Activated T-cell treated with anti-CD3 and anti-CD28 coated beads for 24 hours (primary cell): Measurements from ENCODE around the gene ACOT7.
A peak's percentile ranks its signal among the peaks of the same experiment; 100 is the strongest.

ENCODE experiments used
- DNase-seq: peaks from one replicate; pipeline ENCODE4 v3.0.0-alpha.2; 2020; ENCODE audit warnings: low read depth

ACOT7 gene

DNA sequence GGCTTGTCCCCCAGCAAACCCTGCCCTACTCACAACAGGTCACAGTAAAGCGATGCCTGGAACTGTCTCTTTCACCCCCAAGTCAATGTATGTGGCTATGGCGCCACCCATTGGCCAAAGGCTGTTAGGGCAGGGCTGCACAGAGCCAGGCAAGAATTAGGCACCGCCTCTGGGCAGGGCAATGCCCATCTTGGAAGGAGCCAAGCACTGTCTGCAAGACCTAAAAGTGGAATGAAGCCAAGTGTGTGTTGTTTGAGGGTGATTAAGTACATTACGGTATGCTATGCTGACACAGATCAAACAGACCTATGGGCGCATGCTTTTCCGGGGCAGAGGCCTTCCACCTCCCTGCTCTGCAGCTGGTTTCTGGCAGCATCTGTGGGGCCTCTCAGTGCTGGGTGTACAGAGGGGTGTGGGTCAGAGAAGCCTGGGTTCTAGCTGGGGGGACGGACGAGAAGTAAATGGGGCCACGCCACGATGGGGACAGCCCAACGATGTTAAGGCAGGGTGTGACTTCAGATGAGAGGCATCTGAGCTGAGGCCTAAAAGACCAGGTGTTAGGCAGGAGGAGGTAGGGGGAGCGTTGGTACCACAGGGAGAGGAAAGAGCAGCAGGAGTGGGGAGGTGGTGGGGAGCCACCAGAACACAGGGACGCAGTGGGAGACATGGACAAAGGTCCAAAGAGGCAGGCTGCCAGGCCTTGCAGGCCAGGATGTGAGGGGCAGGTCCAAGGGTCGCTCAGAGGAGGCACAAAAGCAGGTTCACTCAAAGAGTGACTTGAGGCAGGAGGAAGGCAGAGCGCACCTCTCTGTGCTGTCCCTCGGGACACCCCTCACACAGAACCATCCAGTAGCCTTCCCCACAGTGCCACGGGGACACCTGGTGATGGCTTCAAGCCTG is 49.8 kb downstream of the ACOT7 start:
- peak; percentile 37 for DNase-seq

DNA sequence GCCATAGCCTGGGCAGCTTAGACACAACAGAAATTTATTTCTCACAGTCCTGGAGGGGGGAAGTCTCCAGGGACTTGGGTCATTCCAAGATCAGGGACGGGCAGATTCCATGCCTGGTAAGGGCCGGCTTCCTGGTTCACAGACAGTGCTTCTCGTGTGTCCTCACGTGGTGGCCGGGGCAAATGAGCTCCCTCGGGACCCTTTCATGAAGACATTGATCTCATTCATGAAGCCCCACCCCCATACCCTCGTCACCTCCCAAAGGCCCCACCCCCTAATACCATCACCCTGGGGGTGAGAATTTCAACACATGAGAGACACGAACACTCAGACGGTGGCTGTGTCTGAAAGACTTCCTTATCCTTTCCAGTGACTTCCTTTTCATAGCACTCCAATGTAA is 51.5 kb downstream of the ACOT7 start:
- no peak for DNase-seq

DNA sequence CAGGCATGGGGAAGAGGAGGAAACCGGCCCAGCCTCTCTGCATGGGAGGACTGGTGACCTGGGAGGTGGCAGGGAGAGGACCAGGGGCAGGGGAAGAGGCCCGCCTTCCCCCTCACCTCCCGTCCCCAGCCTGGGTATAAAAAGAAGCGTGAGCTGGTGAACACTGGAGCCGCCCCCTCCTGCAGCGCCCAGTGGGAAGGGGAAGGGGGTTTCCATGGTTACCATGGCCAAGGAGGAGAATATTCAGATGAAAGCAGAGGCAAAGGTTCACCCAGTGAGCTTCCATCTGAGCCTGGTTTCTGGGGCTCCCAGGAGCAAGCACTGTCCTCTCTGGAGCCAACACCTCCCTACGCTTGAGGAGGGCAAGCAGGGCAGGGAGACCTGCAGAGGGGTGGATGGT is 54.9 kb downstream of the ACOT7 start:
- DNase-seq = no peak

DNA sequence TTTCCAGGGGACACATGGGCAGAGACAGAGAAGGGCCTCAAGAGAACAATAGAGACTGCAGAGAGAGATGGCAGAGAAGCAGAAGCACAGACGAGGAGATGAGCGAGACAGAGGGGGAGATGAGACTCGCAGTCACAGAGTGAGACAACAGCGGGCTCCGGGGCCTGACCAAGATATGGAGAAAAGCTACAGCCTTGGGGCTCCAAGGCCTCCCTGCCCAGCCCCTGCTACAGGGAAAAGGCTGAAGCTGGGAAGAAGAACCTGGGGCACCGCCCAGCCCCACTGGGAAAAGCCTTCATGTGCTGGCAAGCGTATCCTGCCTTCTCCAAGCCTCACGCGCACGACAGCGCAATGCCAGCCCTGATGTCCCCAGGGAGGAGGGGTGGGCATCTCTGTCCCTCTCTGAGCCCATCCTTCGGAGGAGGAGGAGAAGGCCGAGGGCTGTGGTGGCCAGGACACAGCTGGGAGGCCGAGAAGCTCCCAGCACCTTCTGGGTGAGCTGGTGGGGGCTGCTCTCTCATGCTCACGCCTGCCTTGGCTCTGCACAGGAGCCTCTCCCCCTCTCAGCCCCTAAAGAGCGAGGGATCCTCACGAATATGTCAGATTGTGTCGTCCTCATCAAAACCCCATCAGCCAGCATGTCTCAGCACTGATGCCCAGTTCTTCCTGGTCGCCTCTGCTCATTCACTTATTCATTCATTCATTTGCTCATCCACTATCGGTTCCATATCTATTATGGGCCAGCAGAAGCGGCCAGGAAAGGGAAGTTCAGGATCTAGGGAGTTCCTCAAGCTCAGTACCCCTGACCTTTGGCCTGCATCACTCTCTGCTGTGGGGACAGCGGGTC is 56.6 kb downstream of the ACOT7 start:
- no peak for DNase-seq

DNA sequence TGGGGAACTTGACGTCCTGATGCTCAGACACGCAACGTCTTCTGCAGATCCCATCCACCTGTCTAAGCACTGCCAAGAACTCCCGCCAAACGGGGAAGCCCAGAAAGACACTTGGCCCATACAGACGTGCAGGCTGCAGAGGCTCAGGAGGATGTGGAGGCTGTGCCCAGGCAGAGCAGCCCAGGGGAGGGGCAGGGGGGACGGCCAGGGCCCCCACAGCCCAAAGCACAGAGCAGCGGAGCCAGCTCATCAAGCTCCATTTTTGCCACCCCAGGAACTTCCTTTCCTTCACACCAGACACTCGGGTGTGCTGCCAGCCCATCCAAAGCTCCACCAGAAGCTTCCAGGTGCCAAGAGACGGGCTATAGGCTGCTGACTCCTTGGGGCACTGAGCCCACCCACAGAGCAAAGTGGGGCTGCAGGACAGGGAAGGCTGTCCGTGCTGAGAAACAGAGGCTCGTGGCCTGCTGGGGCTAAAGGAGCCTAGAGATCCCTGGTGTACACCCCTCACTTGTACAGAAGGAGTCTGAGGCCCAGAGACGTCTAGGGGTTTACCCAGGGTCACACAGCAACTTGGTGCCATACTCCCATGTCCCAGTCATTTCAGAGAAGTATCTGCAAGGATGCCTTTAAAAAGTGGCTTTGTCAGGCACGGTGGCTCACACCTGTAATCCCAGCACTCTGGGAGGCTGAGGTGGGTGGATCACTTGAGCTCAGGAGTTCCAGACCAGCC is 59.1 kb downstream of the ACOT7 start:
- no peak for DNase-seq

DNA sequence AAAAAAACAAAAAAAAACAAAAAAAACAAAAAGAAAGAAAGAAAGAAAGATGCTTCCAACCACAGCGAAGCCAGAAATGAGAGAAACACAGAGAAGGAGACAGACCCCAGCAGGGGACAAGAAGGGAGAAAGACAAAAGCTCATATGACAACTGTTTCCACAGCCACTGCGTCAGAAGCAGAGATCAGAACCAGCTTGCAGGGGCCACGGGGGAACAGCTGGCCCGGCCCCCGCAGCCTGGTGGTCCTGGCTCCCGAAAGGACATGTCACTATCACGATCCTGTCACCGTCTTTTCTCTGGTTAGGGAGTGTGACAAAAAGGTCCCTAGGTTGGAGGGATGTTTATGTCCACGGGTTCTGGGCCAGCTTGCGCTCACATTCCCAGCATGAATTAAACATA is 60.7 kb downstream of the ACOT7 start:
- DNase-seq = no peak

DNA sequence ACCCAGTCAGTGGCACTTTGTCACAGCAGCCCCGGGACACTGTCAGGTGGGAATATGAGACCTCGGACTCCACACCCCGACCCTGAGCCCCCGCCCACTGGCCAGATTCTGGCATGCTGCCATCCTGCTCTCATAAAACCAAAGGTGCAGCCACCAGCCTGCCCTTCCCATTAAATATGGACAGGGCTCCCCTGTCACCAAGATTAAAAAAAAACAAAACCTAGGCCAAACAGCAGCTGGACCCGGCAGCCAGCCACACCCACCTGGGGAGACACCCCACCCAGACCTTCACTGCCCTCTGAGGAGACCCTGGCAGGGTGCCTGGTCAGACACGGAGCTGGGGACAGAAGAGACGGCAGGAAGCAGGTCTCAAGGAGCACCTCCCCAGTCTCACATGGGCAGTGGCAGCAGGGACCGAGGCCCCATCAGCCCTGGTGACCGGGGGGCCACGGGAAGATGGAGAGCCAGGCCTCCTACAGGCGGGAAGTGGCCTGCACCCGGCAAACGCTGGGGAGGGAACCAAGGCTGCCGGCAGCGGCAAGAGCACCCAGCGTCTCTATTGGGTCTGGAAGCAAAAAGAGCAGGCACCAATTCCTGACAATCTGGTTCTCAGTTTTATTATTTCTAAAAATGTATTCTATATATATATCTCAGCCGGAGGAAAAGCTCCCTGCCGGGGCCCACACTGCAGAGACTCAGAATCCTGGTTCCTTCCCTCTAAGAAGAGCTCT is 61.9 kb downstream of the ACOT7 start:
- no peak for DNase-seq

DNA sequence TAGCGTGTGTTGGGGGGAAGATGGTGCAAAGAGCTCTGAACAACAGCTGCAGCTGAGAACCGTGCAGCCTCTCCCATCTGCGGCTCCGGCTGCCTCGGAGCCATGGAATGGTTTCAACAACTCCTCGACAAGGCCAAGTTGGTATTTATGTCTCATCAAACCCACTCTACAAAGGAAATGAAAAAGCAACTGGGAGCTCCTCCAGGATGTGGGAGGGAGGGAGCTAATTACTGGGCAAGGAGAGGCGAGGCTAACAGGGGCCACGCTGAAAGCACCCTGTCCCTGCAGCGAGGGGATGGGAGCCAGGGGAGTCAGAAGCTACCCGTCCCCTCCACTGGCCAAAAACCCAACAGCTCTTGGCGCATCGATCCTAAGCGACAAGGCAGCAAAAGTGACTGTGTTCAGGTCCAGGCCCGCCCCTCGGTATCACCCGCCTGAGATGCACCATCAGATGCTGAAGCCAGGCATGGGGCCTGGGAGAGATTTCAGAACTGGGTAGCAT is 63.1 kb downstream of the ACOT7 start:
- no peak for DNase-seq

DNA sequence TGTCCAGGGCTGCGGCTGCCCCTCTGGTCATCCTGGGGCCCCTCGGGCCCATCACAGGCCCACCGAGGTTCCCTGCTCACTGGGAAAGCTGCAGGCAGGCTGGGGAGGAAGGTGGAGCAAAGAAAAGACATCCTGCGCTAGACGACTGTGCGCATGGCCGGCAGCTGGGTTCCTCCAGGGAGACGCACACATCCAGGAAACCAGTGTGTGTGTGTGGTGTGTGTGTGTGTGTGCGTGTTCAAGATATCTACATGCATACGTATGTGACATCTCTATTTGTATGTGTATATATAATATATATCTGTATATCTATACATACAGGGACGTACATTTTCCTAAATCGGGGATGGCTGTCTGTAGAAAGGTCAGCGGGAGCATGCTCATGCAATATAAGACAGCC is 63.7 kb downstream of the ACOT7 start:
- DNase-seq = no peak

DNA sequence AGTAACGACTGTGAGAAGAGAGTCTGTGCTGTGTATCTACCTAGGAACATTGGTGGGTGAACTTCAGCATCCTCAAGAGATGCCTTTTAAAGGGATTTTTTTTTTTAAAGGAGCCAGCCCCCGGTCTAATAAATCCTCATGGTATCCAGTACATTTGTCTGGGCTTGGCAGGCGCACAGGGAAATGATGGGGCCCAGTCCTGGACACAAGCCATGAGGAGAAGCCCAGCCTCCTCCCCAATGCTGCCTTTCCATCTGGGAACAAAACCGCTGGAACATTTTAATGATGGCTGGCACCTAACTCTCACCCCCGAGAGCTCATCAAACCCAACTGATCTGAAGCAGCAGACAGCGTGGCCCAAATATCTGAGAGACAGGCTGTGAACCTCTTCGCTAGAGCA is 64.2 kb downstream of the ACOT7 start:
- DNase-seq = no peak

DNA sequence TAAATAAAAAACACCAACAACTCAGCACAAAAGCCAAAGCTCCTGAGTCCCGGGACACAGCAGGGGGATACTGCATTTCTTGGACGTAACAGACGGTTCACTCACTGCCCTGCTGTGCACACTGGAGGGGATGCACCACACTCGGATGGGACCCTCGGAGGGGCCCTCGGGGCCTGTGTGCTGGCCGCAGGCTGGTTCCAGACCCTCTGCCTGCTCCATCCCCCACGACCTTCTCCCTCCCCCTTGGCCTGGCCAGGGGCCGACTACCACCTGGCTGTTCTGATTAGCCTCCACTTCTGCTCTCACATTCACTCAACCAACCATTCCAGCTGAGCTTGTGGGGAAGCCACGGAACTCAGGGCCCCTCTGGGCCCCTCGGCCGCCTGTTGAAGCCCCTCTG is 64.9 kb downstream of the ACOT7 start:
- no peak for DNase-seq

DNA sequence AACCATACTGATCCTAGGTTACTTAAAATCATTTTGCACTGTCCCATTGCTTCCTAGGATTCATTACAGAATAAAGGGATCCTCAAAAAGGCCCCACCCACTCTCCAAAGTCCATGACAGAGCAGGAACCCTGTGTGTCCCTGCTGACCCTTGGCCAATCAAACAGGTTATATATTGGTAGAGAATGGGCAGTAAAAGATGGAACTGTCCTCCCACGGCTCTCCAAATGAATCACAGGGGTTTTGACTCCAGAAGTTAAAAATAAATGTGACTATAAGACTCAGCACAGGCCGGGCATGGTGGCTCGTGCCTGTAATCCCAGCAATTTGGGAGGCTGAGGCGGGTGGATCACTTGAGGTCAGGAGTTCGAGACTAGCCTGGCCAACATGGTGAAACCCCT is 65.5 kb downstream of the ACOT7 start:
- no peak for DNase-seq

DNA sequence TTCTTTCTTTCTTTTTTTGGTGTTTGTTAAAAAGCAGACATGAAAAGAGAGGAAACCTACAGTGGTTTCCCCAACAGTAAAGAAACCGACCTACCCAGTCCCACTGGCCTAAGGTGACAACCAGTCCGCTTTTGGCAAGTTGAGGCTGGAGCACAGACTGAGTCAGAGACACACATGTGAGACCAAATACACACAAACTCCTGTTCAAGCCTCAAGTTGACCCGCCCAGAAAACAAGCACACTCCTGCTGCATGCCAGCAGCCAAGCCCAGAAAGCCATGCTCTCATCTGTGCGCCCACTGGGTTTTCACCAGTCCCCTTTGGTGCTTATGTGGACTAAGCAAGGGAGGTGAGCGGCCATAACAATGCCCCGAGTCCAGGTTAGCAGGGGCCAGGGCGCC is 68.1 kb downstream of the ACOT7 start:
- no peak for DNase-seq

DNA sequence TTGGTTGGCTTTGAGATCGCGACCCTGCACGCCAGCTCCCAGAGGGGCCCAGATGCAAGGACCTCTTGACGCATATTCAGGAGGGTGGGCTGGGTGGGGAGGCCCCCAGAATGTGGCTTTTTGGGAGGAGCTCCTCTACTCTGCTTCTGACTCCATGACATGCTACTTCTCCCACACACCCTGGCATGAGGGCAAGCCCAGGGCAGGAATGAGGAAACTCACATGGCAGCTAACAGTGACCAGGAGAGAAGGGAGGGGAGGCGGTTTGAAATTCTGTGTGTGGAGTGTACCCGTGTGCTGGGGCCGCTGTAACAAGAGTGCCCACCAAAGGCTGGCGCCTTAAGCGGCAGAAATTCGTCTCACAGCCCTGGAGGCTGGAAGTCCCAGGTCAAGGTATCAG is 71.4 kb downstream of the ACOT7 start:
- no peak for DNase-seq

DNA sequence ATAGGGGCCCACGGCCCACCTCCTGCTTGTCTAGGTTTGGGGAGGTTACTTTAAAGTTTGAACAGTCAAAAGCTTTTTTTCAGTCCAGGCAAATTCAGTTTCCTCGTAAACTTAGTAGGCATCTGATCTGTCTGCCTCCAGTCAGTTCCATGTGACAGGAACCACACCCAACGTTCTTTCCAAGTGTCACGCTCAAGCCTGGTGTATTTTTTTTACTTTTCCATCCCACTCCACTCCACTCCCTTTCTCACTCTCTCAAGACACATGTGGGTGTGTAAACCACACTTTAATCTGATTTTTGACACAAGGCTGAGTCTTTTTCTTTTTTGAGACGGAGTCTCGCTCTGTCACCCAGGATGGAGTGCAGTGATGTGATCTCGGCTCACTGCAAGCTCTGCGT is 72.4 kb downstream of the ACOT7 start:
- DNase-seq = no peak

DNA sequence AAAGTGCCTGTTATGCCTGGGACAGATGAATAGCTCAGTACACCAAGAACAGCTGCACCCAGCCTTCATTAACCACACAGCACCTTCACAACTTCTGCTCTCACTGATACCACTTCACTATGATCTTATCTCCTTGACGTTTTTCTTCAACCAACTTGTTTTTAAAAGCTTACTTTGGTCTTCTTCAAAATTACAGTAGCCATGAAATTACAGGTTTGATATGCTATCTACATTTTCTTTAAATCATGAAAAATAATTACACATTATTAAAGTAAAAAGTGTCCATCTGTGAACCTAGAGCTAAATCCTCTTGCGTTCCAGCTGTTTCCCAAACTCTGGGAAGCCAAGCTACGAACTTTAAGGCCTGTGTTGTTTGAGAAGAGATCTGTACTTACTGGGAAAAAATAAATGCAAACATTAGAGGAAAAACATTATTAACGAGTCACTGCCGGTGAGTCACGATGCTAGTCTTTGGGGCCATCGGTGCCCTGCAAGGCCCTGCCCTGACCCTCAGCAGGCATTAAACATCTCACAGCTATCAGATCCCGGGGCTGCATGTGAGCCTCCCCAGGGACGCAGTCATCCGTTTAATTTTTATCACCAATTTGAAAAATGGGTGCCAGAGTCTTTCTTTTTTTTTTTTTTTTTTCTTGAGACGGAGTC is 76.3 kb downstream of the ACOT7 start:
- DNase-seq = no peak

DNA sequence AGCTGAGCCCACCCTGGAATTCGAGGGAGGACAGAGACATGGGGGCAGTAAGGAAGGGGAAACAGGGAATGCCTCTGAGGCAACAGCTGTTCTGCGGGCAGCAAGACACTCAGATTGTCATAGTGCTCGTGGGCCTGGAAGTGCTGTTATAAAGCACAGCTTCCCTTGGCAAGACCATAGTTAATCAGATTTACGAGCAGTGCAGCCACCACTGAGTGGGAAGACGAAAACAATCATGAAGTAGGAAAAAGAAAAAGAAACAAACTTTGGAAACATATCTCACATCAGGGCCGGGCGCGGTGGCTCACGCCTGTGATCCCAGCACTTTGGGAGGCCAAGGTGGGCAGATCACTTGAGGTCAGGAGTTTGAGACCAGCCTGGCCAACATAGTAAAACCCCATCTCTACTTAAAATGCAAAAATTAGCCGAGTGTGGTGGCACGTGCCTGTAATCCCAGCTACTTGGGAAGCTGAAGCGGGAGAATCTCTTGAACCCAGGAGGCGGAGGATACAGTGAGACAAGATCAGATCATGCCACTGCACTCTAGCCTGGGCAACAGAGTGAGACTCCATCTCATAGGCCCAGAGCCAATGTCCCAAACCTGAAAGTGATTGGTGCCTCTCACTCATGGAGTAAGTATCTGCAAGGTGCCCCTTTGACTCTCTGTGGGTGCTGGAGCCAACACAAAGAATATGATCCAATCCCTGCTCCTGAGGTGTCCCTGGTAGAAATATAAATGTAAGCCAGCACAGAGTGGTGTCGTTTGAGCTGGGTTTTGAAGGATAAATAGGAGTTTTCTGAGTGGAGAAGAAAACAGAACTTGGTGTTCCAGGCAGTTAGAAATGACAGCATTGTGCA is 77.1 kb downstream of the ACOT7 start:
- no peak for DNase-seq

DNA sequence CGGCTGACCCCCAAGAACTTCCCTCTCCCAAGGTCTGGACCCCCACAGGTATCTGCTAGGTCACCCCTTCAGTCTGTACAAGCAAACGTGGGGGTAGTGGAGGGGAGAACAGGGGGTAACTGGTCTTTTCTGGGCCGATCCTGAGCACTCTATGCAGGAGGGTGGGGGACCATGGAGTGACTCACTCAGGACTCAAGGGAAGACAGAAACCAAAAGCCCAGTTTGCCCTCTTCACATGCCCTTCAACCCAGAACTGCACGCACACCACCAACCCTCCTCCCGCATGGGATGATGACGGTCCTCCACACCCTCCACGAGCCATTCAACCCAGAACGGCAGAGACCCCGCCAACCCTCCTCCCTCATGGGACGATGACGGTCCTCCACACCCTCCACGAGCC is 79.1 kb downstream of the ACOT7 start:
- DNase-seq = no peak

DNA sequence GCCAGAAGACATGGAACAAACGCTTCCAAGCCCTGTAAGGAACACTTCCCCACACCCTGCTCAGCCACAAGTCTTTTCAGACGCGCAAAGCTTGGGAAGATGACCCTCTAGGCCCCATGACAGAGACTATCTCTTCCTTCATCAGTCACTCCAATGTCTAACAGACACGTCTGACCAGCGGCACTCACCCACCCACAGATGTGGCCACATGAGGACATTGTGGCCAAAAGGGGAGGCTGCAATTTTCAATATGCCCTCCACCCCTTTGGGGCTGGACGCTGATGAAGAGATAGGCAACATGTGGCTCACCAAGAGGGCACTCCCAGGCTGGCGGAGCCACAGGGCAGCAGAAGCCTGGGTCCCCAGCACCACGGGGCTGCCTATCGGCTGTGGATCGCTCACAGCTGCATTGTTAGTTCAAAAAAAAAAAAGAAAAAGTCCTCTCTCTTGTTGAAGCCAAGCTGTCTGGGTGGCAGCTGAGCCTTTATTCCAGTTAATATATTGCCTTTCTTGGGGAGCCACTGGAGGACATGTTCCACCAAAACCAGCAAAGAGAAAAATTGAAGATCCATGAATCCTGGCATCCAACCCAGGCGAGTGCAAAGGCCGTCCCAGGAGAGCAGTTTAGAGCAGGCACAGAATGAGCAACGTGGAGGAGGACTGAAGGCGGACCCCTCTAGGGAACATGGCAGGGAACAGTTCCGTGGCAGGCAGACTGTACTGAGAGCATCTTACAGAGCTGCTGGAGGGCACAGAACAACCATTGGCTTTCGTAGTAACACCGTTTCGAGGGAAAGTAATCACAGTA is 80.0 kb downstream of the ACOT7 start:
- DNase-seq = no peak
